Keratinocyte (primary cell): ENCODE results near the gene TXLNB. TPM values are rescaled to one million over a fixed set of nuclear protein-coding genes. Genes with fewer than 3 reads are reported as not detected.

Source experiments
- DNase-seq: peaks from one replicate; pipeline ENCODE4 v3.0.0-alpha.2; 2011; ENCODE audit warnings: low read depth, missing footprints, low spot score
- FAIRE-seq: peaks from 2 replicates; lab custom pipeline; 2011; peaks lifted over from hg19 to GRCh38; lab: Jason Lieb, UNC
- H2AFZ ChIP-seq: 2 replicates; pipeline ENCODE4 v1.6.0; 2012; ENCODE audit warnings: low read length, control low read depth, inconsistent platforms; ENCODE audit not compliant: control insufficient read depth
- H3K27ac ChIP-seq: 2 replicates; pipeline ENCODE4 v1.5.1; 2011; ENCODE audit warnings: low read length; ENCODE audit not compliant: control insufficient read depth, insufficient read depth
- H3K27me3 ChIP-seq: 3 replicates; pipeline ENCODE4 v1.6.0; 2011; ENCODE audit warnings: low read length; ENCODE audit not compliant: control insufficient read depth, insufficient read depth; ENCODE audit errors: extremely low read depth
- H3K36me3 ChIP-seq, 2 experiments: 2 replicates in 1 of 2; 3 replicates in 1 of 2; pipeline ENCODE4 v1.5.1; 2011; ENCODE audit warnings: low read length in 2 of 2, mild to moderate bottlenecking in 1 of 2; ENCODE audit not compliant: control insufficient read depth in 2 of 2, insufficient read depth in 2 of 2; ENCODE audit errors: extremely low read depth in 1 of 2
- H3K4me1 ChIP-seq: 3 replicates; pipeline ENCODE4 v1.5.1; 2011; ENCODE audit warnings: low read length; ENCODE audit not compliant: control insufficient read depth, insufficient read depth; ENCODE audit errors: extremely low read depth
- H3K4me2 ChIP-seq: 3 replicates; pipeline ENCODE4 v1.6.0; 2011; ENCODE audit warnings: low read depth, low read length; ENCODE audit not compliant: control insufficient read depth, insufficient read depth; ENCODE audit errors: extremely low read depth
- H3K4me3 ChIP-seq, 3 experiments: fragments of 200-600 bp in 1 of 3; sonication (generic) in 1 of 3; 2 replicates in 2 of 3; 3 replicates in 1 of 3; pipeline ENCODE4 v1.5.1; 2011 to 2016; ENCODE audit warnings: low read length in 3 of 3, mild to moderate bottlenecking in 3 of 3, control low read depth in 2 of 3, inconsistent platforms in 1 of 3, low read depth in 1 of 3, mixed read lengths in 1 of 3, mixed run types in 1 of 3, moderate library complexity in 1 of 3; ENCODE audit not compliant: control insufficient read depth in 2 of 3, insufficient read depth in 2 of 3; ENCODE audit errors: extremely low read depth in 1 of 3
- H3K79me2 ChIP-seq: 2 replicates; pipeline ENCODE4 v1.6.0; 2012; ENCODE audit warnings: low read length; ENCODE audit not compliant: control insufficient read depth, insufficient read depth
- H3K9ac ChIP-seq: 3 replicates; pipeline ENCODE4 v1.6.0; 2011; ENCODE audit warnings: low read length; ENCODE audit not compliant: control insufficient read depth, insufficient read depth; ENCODE audit errors: extremely low read depth
- H3K9me1 ChIP-seq: 3 replicates; pipeline ENCODE4 v1.6.0; 2011; ENCODE audit warnings: low read length; ENCODE audit not compliant: control insufficient read depth, insufficient read depth; ENCODE audit errors: extremely low read depth
- H3K9me3 ChIP-seq: 2 replicates; pipeline ENCODE4 v1.5.1; 2012; ENCODE audit warnings: low read depth, low read length; ENCODE audit not compliant: control insufficient read depth
- H4K20me1 ChIP-seq: 3 replicates; pipeline ENCODE4 v1.6.0; 2011; ENCODE audit warnings: low read length; ENCODE audit not compliant: control insufficient read depth, insufficient read depth; ENCODE audit errors: extremely low read depth
- CTCF ChIP-seq, 3 experiments: IDR thresholded peaks in 1 of 3; conservative IDR thresholded peaks in 1 of 3; optimal IDR thresholded peaks in 1 of 3; 2 replicates in 2 of 3; 3 replicates in 1 of 3; pipeline versions ENCODE3 to v1.5.1; 2011; ENCODE audit warnings: low read length in 3 of 3, mild to moderate bottlenecking in 3 of 3, moderate library complexity in 2 of 3, control low read depth in 1 of 3, inconsistent platforms in 1 of 3; ENCODE audit not compliant: insufficient read depth in 2 of 3; ENCODE audit errors: extremely low read depth in 1 of 3
- EZH2 ChIP-seq: IDR thresholded peaks from one replicate; pipeline ENCODE4 v1.6.1; 2012; ENCODE audit warnings: inconsistent platforms, mild to moderate bottlenecking, low read length, moderate library complexity
- dilution Hi-C: fragments of 300-500 bp; cut with MboI; formaldehyde crosslinking; loops from one replicate; pipeline ENCODE4 v1.7.0; 2020; ENCODE audit warnings: low sequenced_read_pairs; ENCODE audit not compliant: extremely low pct_ligation_motif_present
- polyA plus RNA-seq, 5 experiments: library from polyadenylated mRNA; depleted of rRNA in 3 of 5; stranded (reverse) in 3 of 5; stranded (forward) in 1 of 5; unstranded in 1 of 5; fragments of >200 nt; gene quantifications; 1 replicate in 1 of 5; 2 replicates in 3 of 5; 3 replicates in 1 of 5; pipeline versions ENCODE4 v1.2.1 to v1.2.3, GENCODE V29; 2011 to 2012; ENCODE audit warnings: missing spikeins in 2 of 5, low read depth in 1 of 5, low replicate concordance in 1 of 5

TXLNB gene
- polyA plus RNA-seq, 1 donor (not counting 4 experiments of a cell fraction or from before 2014, with no cell fraction given), result 0.03 TPM

GRCh38 chr6:139313784-139314545 is 22.2 kb upstream of the TXLNB start:
- Histone ChIP-seq H3K9me3 (no peaks in the 10 kb centered on the region), H3K9me1 (no peaks in the 10 kb centered on the region), H3K36me3 (no peaks in the 10 kb centered on the region), H2AFZ (peak overlapping the region; percentile 23), H4K20me1 (no peaks in the 10 kb centered on the region), H3K4me1 (peaks cover 2% of the 10 kb centered on the region), H3K27me3 (no peaks in the 10 kb centered on the region), H3K9ac (no peak overlapping the region), H3K4me3 (no peak overlapping the region), H3K79me2 (no peaks in the 10 kb centered on the region), H3K27ac (no peak overlapping the region), H3K4me2 (no peak overlapping the region)
- no peak for DNase-seq
- dilution Hi-C loops, result no loop called here
- no peak for FAIRE-seq
- no peak for TF ChIP-seq EZH2
- no peak for TF ChIP-seq CTCF (optimal IDR thresholded peaks at IDR 0.05 in 1 of 3, IDR thresholded peaks at IDR 0.05 in 1 of 3, conservative IDR thresholded peaks at IDR 0.05 in 1 of 3; ENCODE audit: extremely low read depth in 1 of 3, insufficient read depth in 2 of 3, low read length in 3 of 3)

GRCh38 chr6:139313229-139313628 is 21.4 kb upstream of the TXLNB start:
- dilution Hi-C loops, result no loop called here
- no peak overlapping the region for H3K9ac ChIP-seq
- no peak for DNase-seq
- no peak for FAIRE-seq
- no peaks in the 10 kb centered on the region for H3K27me3 ChIP-seq
- H3K9me1 ChIP-seq, result no peaks in the 10 kb centered on the region
- H3K9me3 ChIP-seq, result no peaks in the 10 kb centered on the region
- no peaks in the 10 kb centered on the region for H4K20me1 ChIP-seq
- H3K4me2 ChIP-seq, result no peak overlapping the region
- H3K27ac ChIP-seq, result no peak overlapping the region
- no peaks in the 10 kb centered on the region for H3K36me3 ChIP-seq
- no peak overlapping the region for H3K4me3 ChIP-seq
- H3K79me2 ChIP-seq, result no peaks in the 10 kb centered on the region
- TF ChIP-seq CTCF (optimal IDR thresholded peaks at IDR 0.05 in 1 of 3, IDR thresholded peaks at IDR 0.05 in 1 of 3, conservative IDR thresholded peaks at IDR 0.05 in 1 of 3; ENCODE audit: extremely low read depth in 1 of 3, insufficient read depth in 2 of 3, low read length in 3 of 3) (no peak), EZH2 (no peak)
- H2AFZ ChIP-seq, result no peak overlapping the region
- H3K4me1 ChIP-seq, result peaks cover 2% of the 10 kb centered on the region
